SK-N-SH (cell line): ENCODE measurements around the gene FHL2. TPM values are rescaled to one million over a fixed set of nuclear protein-coding genes. Genes with fewer than 3 reads are reported as not detected.

Experiments used
- CTCF ChIA-PET: fragments of 300-600, 350-600 bp; formaldehyde crosslinking; extraction: SDS; loops from one replicate; lab custom pipeline; 2021; lab: Yijun Ruan, JAX
- POLR2A ChIA-PET: fragments of 350-600 bp; sonication (Branson Sonifier 250); formaldehyde crosslinking; extraction: SDS; loops from one replicate; lab custom pipeline; 2020; ENCODE audit warnings: antibody characterized with exemption, inconsistent platforms; lab: Yijun Ruan, JAX
- DNase-seq: peaks from one replicate; pipeline ENCODE4 v3.0.0; 2012
- H2AFZ ChIP-seq: fragments of 200-600 bp; sonication (generic); 2 replicates; pipeline ENCODE4 v1.8.1; 2016; ENCODE audit warnings: antibody characterized with exemption, mild to moderate bottlenecking, low read depth
- H3F3A ChIP-seq: fragments of 200-600 bp; sonication (generic); replicated peaks from 2 replicates; pipeline ENCODE3; 2016; ENCODE audit warnings: antibody characterized with exemption, mild to moderate bottlenecking; ENCODE audit not compliant: insufficient read depth
- H3K27ac ChIP-seq, 2 experiments: fragments of 200-500 bp in 1 of 2; fragments of 200-600 bp in 1 of 2; sonication (Bioruptor generic) in 1 of 2; sonication (generic), shearing (Covaris generic) in 1 of 2; 2 replicates each; pipeline versions ENCODE4 v1.5.1 to v1.6.1; 2014 to 2016; ENCODE audit warnings: low read depth in 2 of 2, inconsistent platforms in 1 of 2, low read length in 1 of 2, mild to moderate bottlenecking in 1 of 2, mixed read lengths in 1 of 2
- H3K27me3 ChIP-seq: fragments of 200-600 bp; sonication (generic), shearing (Covaris generic); 2 replicates; pipeline ENCODE4 v1.6.1; 2016; ENCODE audit warnings: mixed run types; ENCODE audit not compliant: insufficient read depth
- H3K36me3 ChIP-seq, 2 experiments: fragments of 200-500 bp in 1 of 2; fragments of 200-600 bp in 1 of 2; sonication (Bioruptor generic) in 1 of 2; sonication (generic) in 1 of 2; replicated peaks in 1 of 2; 2 replicates each; pipeline versions ENCODE3 to v1.5.1; 2014 to 2016; ENCODE audit warnings: low read length in 1 of 2, mild to moderate bottlenecking in 1 of 2; ENCODE audit not compliant: insufficient read depth in 2 of 2, control insufficient read depth in 1 of 2
- H3K4me1 ChIP-seq, 2 experiments: fragments of 200-500 bp in 1 of 2; fragments of 200-600 bp in 1 of 2; sonication (Bioruptor generic) in 1 of 2; sonication (generic), shearing (Covaris generic) in 1 of 2; 2 replicates each; pipeline versions ENCODE4 v1.5.1 to v1.6.1; 2014 to 2016; ENCODE audit warnings: low read depth in 1 of 2, low read length in 1 of 2, mixed run types in 1 of 2; ENCODE audit not compliant: insufficient read depth in 2 of 2, control insufficient read depth in 1 of 2
- H3K4me2 ChIP-seq: fragments of 200-600 bp; sonication (generic), shearing (Covaris generic); 2 replicates; pipeline ENCODE4 v1.6.1; 2017; ENCODE audit warnings: mixed run types
- H3K4me3 ChIP-seq, 2 experiments: fragments of 200-500 bp in 1 of 2; fragments of 200-600 bp in 1 of 2; sonication (Bioruptor generic) in 1 of 2; sonication (generic), shearing (Covaris generic) in 1 of 2; 2 replicates each; pipeline versions ENCODE4 v1.5.1 to v1.8.1; 2014 to 2016; ENCODE audit warnings: low read depth in 2 of 2, inconsistent platforms in 1 of 2, low read length in 1 of 2, mild to moderate bottlenecking in 1 of 2, mixed read lengths in 1 of 2, moderate library complexity in 1 of 2
- H3K79me2 ChIP-seq: fragments of 200-600 bp; sonication (generic); 2 replicates; pipeline ENCODE4 v1.8.1; 2017; ENCODE audit warnings: mild to moderate bottlenecking; ENCODE audit not compliant: insufficient read depth
- H3K9ac ChIP-seq: fragments of 200-600 bp; sonication (generic); 2 replicates; pipeline ENCODE4 v1.6.1; 2017; ENCODE audit warnings: mixed run types
- H3K9me2 ChIP-seq: fragments of 200-600 bp; sonication (generic); 2 replicates; pipeline ENCODE4 v1.6.1; 2017; ENCODE audit warnings: mixed run types
- H3K9me3 ChIP-seq: fragments of 200-600 bp; sonication (generic); 2 replicates; pipeline ENCODE4 v1.6.1; 2017; ENCODE audit warnings: mixed run types, mild to moderate bottlenecking, moderate library complexity
- H4K20me1 ChIP-seq: fragments of 200-600 bp; sonication (generic); 2 replicates; pipeline ENCODE4 v1.6.1; 2017; ENCODE audit warnings: mild to moderate bottlenecking, mixed run types; ENCODE audit not compliant: insufficient read depth
- CTCF ChIP-seq: fragments of 200-600 bp; sonication (generic); IDR thresholded peaks from 2 replicates; pipeline ENCODE4 v1.6.1; 2017; ENCODE audit warnings: antibody characterized with exemption, mild to moderate bottlenecking, moderate library complexity
- EP300 ChIP-seq, 2 experiments: IDR thresholded peaks; 2 replicates each; pipeline versions ENCODE4 v1.4.0 to v1.6.1; 2012; ENCODE audit warnings: borderline replicate concordance in 1 of 2, low read depth in 1 of 2, low read length in 1 of 2
- FOXJ3 ChIP-seq: sonication (generic); formaldehyde crosslinking; IDR thresholded peaks from 2 replicates; pipeline ENCODE4 v1.5.1; 2020; ENCODE audit warnings: mild to moderate bottlenecking, missing genetic modification reagents
- GATA2 ChIP-seq: sonication (generic); formaldehyde crosslinking; IDR thresholded peaks from 2 replicates; pipeline ENCODE4 v1.5.0; 2020; ENCODE audit warnings: mild to moderate bottlenecking, missing genetic modification reagents
- IRF3 ChIP-seq: fragments of 150-350 bp; IDR thresholded peaks from 2 replicates; pipeline ENCODE4 v1.6.1; 2016; ENCODE audit warnings: mild to moderate bottlenecking, low read depth, low read length
- MEF2A ChIP-seq: IDR thresholded peaks from 2 replicates; pipeline ENCODE4 v1.4.0; 2012; ENCODE audit warnings: low read depth, borderline replicate concordance
- NFIC ChIP-seq: IDR thresholded peaks from 2 replicates; pipeline ENCODE4 v1.4.0; 2012; ENCODE audit warnings: borderline replicate concordance
- NRF1 ChIP-seq: IDR thresholded peaks from 2 replicates; pipeline ENCODE4 v1.6.1; 2012; ENCODE audit warnings: low read depth, mild to moderate bottlenecking, low read length
- RAD21 ChIP-seq: IDR thresholded peaks from 2 replicates; pipeline ENCODE4 v1.6.1; 2012; ENCODE audit warnings: mild to moderate bottlenecking, low read length
- RCOR1 ChIP-seq: fragments of 150-350 bp; IDR thresholded peaks from 2 replicates; pipeline ENCODE4 v1.6.1; 2017; ENCODE audit warnings: antibody characterized with exemption, low read length
- REST ChIP-seq: IDR thresholded peaks from 2 replicates; pipeline ENCODE4 v1.6.1; 2012; ENCODE audit warnings: mild to moderate bottlenecking, low read depth, low read length, moderate library complexity
- TEAD4 ChIP-seq: IDR thresholded peaks from 2 replicates; pipeline ENCODE4 v1.4.0; 2012; ENCODE audit warnings: mild to moderate bottlenecking, borderline replicate concordance; ENCODE audit not compliant: insufficient read depth
- USF1 ChIP-seq: IDR thresholded peaks from 2 replicates; pipeline ENCODE4 v1.4.0; 2012; ENCODE audit warnings: low read depth, borderline replicate concordance
- WGBS: methylation state at CpG from one replicate; pipeline ENCODE4 v1.1.6; 2017; ENCODE audit warnings: low lambda C conversion rate; 5-methylcytosine and 5-hydroxymethylcytosine counted together
- polyA plus RNA-seq, 3 experiments: library from polyadenylated mRNA; depleted of rRNA; stranded (reverse); fragments of >200 nt; gene quantifications; 2 replicates each; pipeline ENCODE4 v1.2.3, GENCODE V29; 2012

FHL2 gene
- polyA plus RNA-seq, 1 of the 3 experiments (the other 2 are of a cell fraction), result 31.7 TPM

GRCh38 chr2:105401867-105402266 is 3.0 kb upstream of the FHL2 start (continued):
- TF ChIP-seq USF1, result no peak
- TF ChIP-seq IRF3, result no peak
- TF ChIP-seq NRF1, result no peak
- no peak for TF ChIP-seq RCOR1
- TF ChIP-seq NFIC, result no peak

GRCh38 chr2:105400138-105400540 is 1.3 kb upstream of the FHL2 start:
- H3K4me1 ChIP-seq, result peaks cover 4 to 14% of the 10 kb centered on the region in 2 experiments
- H3K9me2 ChIP-seq, result no peaks in the 10 kb centered on the region
- H2AFZ ChIP-seq, result no peak overlapping the region
- no peak overlapping the region for H3K4me3 ChIP-seq
- H3K4me2 ChIP-seq, result no peak overlapping the region
- peaks cover 26% of the 10 kb centered on the region for H3F3A ChIP-seq
- no peak for TF ChIP-seq RAD21
- TF ChIP-seq EP300 (IDR thresholded peaks at IDR 0.05; ENCODE audit: borderline replicate concordance in 1 of 2, low read depth in 1 of 2, low read length in 1 of 2), result no peak
- no peak for TF ChIP-seq NRF1
- no peak for TF ChIP-seq REST
- no peak for TF ChIP-seq GATA2
- no peak for TF ChIP-seq TEAD4
- TF ChIP-seq USF1, result no peak
- no peak for TF ChIP-seq FOXJ3
- TF ChIP-seq CTCF, result no peak
- TF ChIP-seq MEF2A, result no peak
- TF ChIP-seq, all 33 proteins: peak for 0
- ChIA-PET CTCF (interaction anchor here (1.0 to 3.8 kb wide), 5 partner anchors 10 to 122 kb away, joined by 3 to 21 read pairs (median 7); no protein-coding TSS in a partner anchor), POLR2A (no interaction called here)
- Histone ChIP-seq H3K36me3 (no peaks in the 10 kb centered on the region), H4K20me1 (peaks cover 12% of the 10 kb centered on the region; the same call in 1 of the 2 replicates), H3K9ac (no peak overlapping the region), H3K9me3 (no peaks in the 10 kb centered on the region), H3K79me2 (peaks cover 32% of the 10 kb centered on the region), H3K27ac (no peak overlapping the region), H3K27me3 (no peaks in the 10 kb centered on the region)
- no peak for DNase-seq
- 100% methylated on average over 7 of the region's 7 CpGs for WGBS
